Osteoblast (primary cell): ENCODE results near the gene PRKAR1B. TPM values are rescaled to one million over a fixed set of nuclear protein-coding genes. Genes with fewer than 3 reads are reported as not detected.

Experiments used
- DNase-seq: peaks from one replicate; pipeline ENCODE4 v3.0.0; 2011; ENCODE audit warnings: low spot score, mixed read lengths; ENCODE audit not compliant: insufficient read length; ENCODE audit errors: missing footprints
- H2AFZ ChIP-seq: 2 replicates; pipeline ENCODE4 v1.6.0; 2011; ENCODE audit warnings: mild to moderate bottlenecking, low read length
- H3K27ac ChIP-seq: 2 replicates; pipeline ENCODE4 v1.5.1; 2011; ENCODE audit warnings: mild to moderate bottlenecking, low read depth, low read length, moderate library complexity
- H3K27me3 ChIP-seq: 2 replicates; pipeline ENCODE4 v1.6.0; 2012; ENCODE audit warnings: mild to moderate bottlenecking, control low read depth, inconsistent platforms, low read length, moderate library complexity; ENCODE audit not compliant: insufficient read depth
- H3K36me3 ChIP-seq: 2 replicates; pipeline ENCODE4 v1.5.1; 2011; ENCODE audit warnings: mild to moderate bottlenecking, low read length, control low read depth, moderate library complexity; ENCODE audit not compliant: insufficient read depth
- H3K4me1 ChIP-seq: 2 replicates; pipeline ENCODE4 v1.5.1; 2011; ENCODE audit warnings: mild to moderate bottlenecking, low read length, control low read depth, moderate library complexity; ENCODE audit not compliant: insufficient read depth
- H3K4me2 ChIP-seq: 2 replicates; pipeline ENCODE4 v1.6.0; 2011; ENCODE audit warnings: mild to moderate bottlenecking, low read length; ENCODE audit not compliant: insufficient read depth
- H3K4me3 ChIP-seq: fragments of 200-600 bp; sonication (generic); 3 replicates; pipeline ENCODE4 v1.5.1; 2012; ENCODE audit warnings: mild to moderate bottlenecking, low read length, inconsistent platforms; ENCODE audit not compliant: insufficient read depth
- H3K79me2 ChIP-seq: 2 replicates; pipeline ENCODE4 v1.6.0; 2012; ENCODE audit warnings: mild to moderate bottlenecking, low read length, control low read depth, inconsistent platforms; ENCODE audit not compliant: insufficient read depth
- H3K9me3 ChIP-seq: 2 replicates; pipeline ENCODE4 v1.5.1; 2011; ENCODE audit warnings: low read depth, low read length, control low read depth
- H4K20me1 ChIP-seq: 2 replicates; pipeline ENCODE4 v1.6.0; 2012; ENCODE audit warnings: mild to moderate bottlenecking, low read length, control low read depth; ENCODE audit not compliant: insufficient read depth
- CTCF ChIP-seq: IDR thresholded peaks from 2 replicates; pipeline ENCODE4 v1.5.1; 2011; ENCODE audit warnings: mild to moderate bottlenecking, low read depth, low read length, moderate library complexity; ENCODE audit errors: extremely low read depth
- total RNA-seq: library from RNA; depleted of rRNA; stranded (reverse); fragments of >200 nt; gene quantifications from 2 replicates; pipeline ENCODE4 v1.2.3, GENCODE V29; 2012

Gene PRKAR1B
- total RNA-seq, 1 donor, result 6.5 TPM

DNA sequence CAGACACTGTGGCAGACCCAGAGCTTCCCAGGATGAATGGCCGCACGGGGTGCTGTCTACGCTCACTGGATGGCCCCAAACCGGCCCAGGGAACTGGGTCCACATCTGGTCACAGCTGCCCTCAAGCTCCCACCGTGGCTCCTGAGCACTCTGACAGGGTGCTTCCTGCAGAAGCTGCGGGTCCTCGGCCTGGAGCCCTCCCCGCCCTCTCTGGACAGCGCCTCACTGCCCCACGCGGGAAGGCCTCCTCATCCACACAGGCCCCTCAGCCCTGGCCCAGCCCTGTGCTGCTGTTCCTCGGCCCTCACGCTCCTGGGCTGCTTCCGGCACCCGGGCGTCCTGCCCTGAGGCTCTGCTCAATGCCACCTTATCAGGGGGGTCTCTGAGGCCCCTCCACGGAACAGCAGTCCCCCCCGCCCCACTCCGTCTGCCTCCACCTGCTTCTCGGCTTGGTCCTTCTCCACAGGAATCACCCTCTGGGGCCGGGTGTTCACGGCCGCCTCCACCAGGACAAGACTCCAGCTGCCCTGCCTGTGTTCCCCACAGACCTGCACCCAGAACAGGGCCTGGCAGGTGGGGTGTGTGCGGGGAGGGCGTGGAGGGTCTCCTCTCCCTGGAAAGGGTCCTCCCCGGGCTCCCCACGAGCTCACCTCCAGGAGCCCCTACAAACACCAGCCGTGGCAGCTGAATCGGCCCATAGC, 132.0 kb downstream of the PRKAR1B start:
- no peak for TF ChIP-seq CTCF
- peaks cover 3% of the 10 kb centered on the region for H3K4me1 ChIP-seq
- no peaks in the 10 kb centered on the region for H3K79me2 ChIP-seq
- no peak overlapping the region for H3K4me2 ChIP-seq
- no peaks in the 10 kb centered on the region for H4K20me1 ChIP-seq
- H3K9me3 ChIP-seq, result no peaks in the 10 kb centered on the region
- no peak overlapping the region for H3K27ac ChIP-seq
- no peak overlapping the region for H3K4me3 ChIP-seq
- no peaks in the 10 kb centered on the region for H3K27me3 ChIP-seq
- no peak overlapping the region for H2AFZ ChIP-seq
- no peaks in the 10 kb centered on the region for H3K36me3 ChIP-seq
- no peak for DNase-seq

GRCh38 chr7:594212-594913, 132.7 kb downstream of the PRKAR1B start:
- Histone ChIP-seq H4K20me1 (no peaks in the 10 kb centered on the region), H3K4me1 (peaks cover 3% of the 10 kb centered on the region), H3K36me3 (no peaks in the 10 kb centered on the region), H3K79me2 (no peaks in the 10 kb centered on the region), H3K4me3 (no peak overlapping the region), H2AFZ (no peak overlapping the region), H3K4me2 (no peak overlapping the region), H3K27ac (no peak overlapping the region), H3K27me3 (no peaks in the 10 kb centered on the region), H3K9me3 (no peaks in the 10 kb centered on the region)
- no peak for TF ChIP-seq CTCF
- no peak for DNase-seq

- Histone ChIP-seq H2AFZ (no peak overlapping the region), H3K4me3 (no peak overlapping the region), H3K36me3 (no peaks in the 10 kb centered on the region), H4K20me1 (no peaks in the 10 kb centered on the region), H3K27ac (no peak overlapping the region), H3K4me1 (peaks cover 3% of the 10 kb centered on the region), H3K4me2 (no peak overlapping the region), H3K9me3 (no peaks in the 10 kb centered on the region), H3K79me2 (no peaks in the 10 kb centered on the region), H3K27me3 (no peaks in the 10 kb centered on the region)
- no peak for DNase-seq
- no peak for TF ChIP-seq CTCF
These were observed 133.6 kb downstream of the PRKAR1B start for GRCh38 chr7:593324-594115.
